Loucy (cell line): Measurements from ENCODE around the gene HOTAIR.

Source experiments
- H2AFZ ChIP-seq: fragments of 200-600 bp; sonication (generic); 2 replicates; pipeline ENCODE4 v1.6.0; 2016; ENCODE audit warnings: antibody characterized with exemption, mild to moderate bottlenecking, low read length, moderate library complexity
- H3F3A ChIP-seq: fragments of 200-600 bp; 2 replicates; pipeline ENCODE4 v1.6.0; 2016; ENCODE audit warnings: antibody characterized with exemption, low read depth, mild to moderate bottlenecking
- H3K27me3 ChIP-seq: fragments of 200-600 bp; sonication (generic); 2 replicates; pipeline ENCODE4 v1.6.1; 2014; ENCODE audit warnings: low read length, mild to moderate bottlenecking; ENCODE audit not compliant: insufficient read depth, poor library complexity, severe bottlenecking
- H3K36me3 ChIP-seq: fragments of 200-600 bp; sonication (generic); 2 replicates; pipeline ENCODE4 v1.6.1; 2016; ENCODE audit warnings: low read length; ENCODE audit not compliant: insufficient read depth
- H3K4me1 ChIP-seq: fragments of 200-600 bp; sonication (generic); 2 replicates; pipeline ENCODE4 v1.5.1; 2014; ENCODE audit warnings: low read length, mild to moderate bottlenecking; ENCODE audit not compliant: insufficient read depth, poor library complexity, severe bottlenecking
- H3K4me2 ChIP-seq: fragments of 200-600 bp; sonication (generic); 2 replicates; pipeline ENCODE4 v1.6.0; 2014; ENCODE audit warnings: antibody characterized with exemption, low read length, low read depth, mild to moderate bottlenecking; ENCODE audit not compliant: poor library complexity, severe bottlenecking
- H3K4me3 ChIP-seq: fragments of 200-600 bp; sonication (generic); 2 replicates; pipeline ENCODE4 v1.5.1; 2014; ENCODE audit warnings: low read length, mild to moderate bottlenecking, mixed read lengths; ENCODE audit not compliant: poor library complexity, severe bottlenecking
- H3K79me2 ChIP-seq: fragments of 200-600 bp; sonication (generic); 2 replicates; pipeline ENCODE4 v1.6.1; 2014; ENCODE audit warnings: low read length; ENCODE audit not compliant: insufficient read depth
- H3K9ac ChIP-seq: fragments of 200-600 bp; sonication (generic); 2 replicates; pipeline ENCODE4 v1.6.0; 2014; ENCODE audit warnings: mild to moderate bottlenecking, low read depth, low read length, moderate library complexity; ENCODE audit not compliant: poor library complexity, severe bottlenecking
- H3K9me2 ChIP-seq: fragments of 200-600 bp; sonication (generic); replicated peaks from 2 replicates; pipeline ENCODE4 v1.6.1; 2016; ENCODE audit warnings: low read depth, low read length, mixed read lengths
- H3K9me3 ChIP-seq: fragments of 200-600 bp; sonication (generic); 2 replicates; pipeline ENCODE4 v1.6.1; 2014; ENCODE audit warnings: mild to moderate bottlenecking, antibody characterized with exemption, low read length, low read depth; ENCODE audit not compliant: insufficient read depth
- H4K20me1 ChIP-seq: fragments of 200-600 bp; sonication (generic); 2 replicates; pipeline ENCODE4 v1.6.0; 2014; ENCODE audit warnings: antibody characterized with exemption, low read length, mild to moderate bottlenecking; ENCODE audit not compliant: insufficient read depth, poor library complexity, severe bottlenecking
- EZH2phosphoT487 ChIP-seq: fragments of 200-600 bp; IDR thresholded peaks from 2 replicates; pipeline ENCODE4 v1.6.1; 2018; ENCODE audit warnings: antibody characterized with exemption, mild to moderate bottlenecking, moderate library complexity, borderline replicate concordance
- TF ChIP-seq, protein P1 (sequence below): fragments of 200-600 bp; sonication (generic); conservative IDR thresholded peaks from 2 replicates; pipeline ENCODE4 v1.5.1; 2014; ENCODE audit warnings: mild to moderate bottlenecking, antibody characterized with exemption, low read length

Gene HOTAIR

DNA sequence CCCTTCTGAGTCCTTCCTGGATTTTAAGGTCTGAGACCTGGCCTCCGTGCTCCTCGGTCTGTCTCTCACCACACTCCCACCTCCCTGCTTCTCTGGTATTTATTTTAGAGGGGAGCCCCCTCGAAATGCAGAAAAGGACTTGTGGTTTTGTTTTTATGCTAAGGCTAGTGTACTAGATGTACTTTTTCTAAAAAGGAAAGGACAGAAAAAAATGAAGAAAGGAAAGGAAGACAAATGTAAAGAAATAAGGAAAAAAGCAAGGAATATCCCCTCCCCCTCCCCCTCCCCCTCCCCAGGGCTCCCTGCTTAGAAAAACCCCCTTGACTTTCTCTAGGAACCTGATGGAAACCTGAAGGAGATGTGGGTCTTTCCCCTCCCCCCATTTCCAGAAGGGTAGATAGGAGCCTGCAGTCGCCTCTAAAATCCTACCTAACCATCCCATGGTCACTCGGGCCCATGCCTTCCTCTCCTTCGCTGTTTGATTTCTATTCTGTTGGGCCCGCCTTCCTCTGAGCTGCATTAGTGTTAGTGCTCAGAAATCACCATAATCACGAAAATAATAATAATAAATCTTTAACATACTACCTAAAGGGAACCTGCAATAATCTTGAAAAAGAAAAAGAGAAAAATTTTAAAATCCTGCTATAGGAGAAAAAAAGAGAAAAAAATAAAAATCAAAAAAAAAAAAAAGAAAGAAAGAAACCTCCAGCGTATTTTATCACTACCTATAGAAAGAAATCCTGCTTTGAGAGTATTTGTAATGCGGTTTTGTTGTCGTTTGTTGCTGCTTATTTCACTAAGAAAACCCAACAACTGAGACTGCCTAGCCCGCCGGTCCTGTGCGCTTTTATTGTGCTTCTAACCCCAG lies 37.1 kb upstream of the HOTAIR start:
- Histone ChIP-seq H3K4me1 (peaks cover 55% of the 10 kb centered on the region), H4K20me1 (no peaks in the 10 kb centered on the region), H2AFZ (peak overlapping the region; percentile 32; the same call in 1 of the 2 replicates), H3K9me3 (no peaks in the 10 kb centered on the region), H3K4me3 (peak overlapping the region; percentile 61), H3K79me2 (0 out of 2 replicates have a peak, but pooled peaks cover 6% of the 10 kb centered on the region), H3K36me3 (no peaks in the 10 kb centered on the region), H3F3A (peaks cover 3% of the 10 kb centered on the region), H3K27me3 (no peaks in the 10 kb centered on the region), H3K9me2 (no peaks in the 10 kb centered on the region), H3K4me2 (peak overlapping the region; percentile 86), H3K9ac (peak overlapping the region; percentile 61)
- TF ChIP-seq, protein P1, sequence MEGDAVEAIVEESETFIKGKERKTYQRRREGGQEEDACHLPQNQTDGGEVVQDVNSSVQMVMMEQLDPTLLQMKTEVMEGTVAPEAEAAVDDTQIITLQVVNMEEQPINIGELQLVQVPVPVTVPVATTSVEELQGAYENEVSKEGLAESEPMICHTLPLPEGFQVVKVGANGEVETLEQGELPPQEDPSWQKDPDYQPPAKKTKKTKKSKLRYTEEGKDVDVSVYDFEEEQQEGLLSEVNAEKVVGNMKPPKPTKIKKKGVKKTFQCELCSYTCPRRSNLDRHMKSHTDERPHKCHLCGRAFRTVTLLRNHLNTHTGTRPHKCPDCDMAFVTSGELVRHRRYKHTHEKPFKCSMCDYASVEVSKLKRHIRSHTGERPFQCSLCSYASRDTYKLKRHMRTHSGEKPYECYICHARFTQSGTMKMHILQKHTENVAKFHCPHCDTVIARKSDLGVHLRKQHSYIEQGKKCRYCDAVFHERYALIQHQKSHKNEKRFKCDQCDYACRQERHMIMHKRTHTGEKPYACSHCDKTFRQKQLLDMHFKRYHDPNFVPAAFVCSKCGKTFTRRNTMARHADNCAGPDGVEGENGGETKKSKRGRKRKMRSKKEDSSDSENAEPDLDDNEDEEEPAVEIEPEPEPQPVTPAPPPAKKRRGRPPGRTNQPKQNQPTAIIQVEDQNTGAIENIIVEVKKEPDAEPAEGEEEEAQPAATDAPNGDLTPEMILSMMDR: no peak
- TF ChIP-seq EZH2phosphoT487: no peak

DNA sequence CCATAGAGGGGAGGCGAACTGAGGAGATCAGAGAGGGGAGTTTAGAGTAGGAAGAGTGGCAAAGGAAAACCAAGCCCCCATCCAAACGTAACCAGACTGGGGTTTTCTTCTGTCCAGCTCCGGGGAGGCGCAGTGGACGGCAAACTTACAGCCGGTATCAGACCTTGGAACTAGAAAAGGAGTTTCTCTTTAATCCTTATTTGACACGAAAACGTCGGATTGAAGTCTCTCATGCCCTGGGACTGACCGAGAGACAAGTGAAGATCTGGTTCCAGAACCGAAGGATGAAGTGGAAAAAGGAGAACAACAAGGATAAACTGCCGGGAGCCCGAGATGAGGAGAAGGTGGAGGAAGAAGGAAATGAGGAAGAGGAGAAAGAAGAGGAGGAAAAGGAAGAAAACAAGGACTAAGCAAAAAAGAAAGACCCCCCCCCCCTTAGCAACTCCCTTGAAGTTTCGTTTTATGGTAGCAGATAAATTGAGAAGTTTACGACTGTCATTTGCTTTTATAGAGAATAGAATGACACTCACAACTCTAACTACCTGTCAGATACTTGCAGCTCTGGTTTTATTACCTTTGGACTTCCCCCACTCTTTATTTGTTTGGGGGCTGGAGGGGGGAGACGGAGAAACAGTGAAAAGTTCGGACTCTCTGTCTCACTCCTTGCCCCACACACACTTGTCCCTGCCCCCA lies 36.4 kb upstream of the HOTAIR start:
- Histone ChIP-seq H3F3A (no peaks in the 10 kb centered on the region), H2AFZ (peak overlapping the region; percentile 32; the same call in 1 of the 2 replicates), H3K4me2 (peak overlapping the region; percentile 86), H3K9ac (peak overlapping the region; percentile 61), H3K36me3 (no peaks in the 10 kb centered on the region), H3K4me1 (peaks cover 55% of the 10 kb centered on the region), H3K9me3 (no peaks in the 10 kb centered on the region), H3K9me2 (no peaks in the 10 kb centered on the region), H3K4me3 (peak overlapping the region; percentile 61), H3K27me3 (no peaks in the 10 kb centered on the region), H4K20me1 (no peaks in the 10 kb centered on the region), H3K79me2 (0 out of 2 replicates have a peak, but pooled peaks cover 4% of the 10 kb centered on the region)
- TF ChIP-seq, protein P1: no peak

GRCh38 chr12:54010053-54010971 lies 35.6 kb upstream of the HOTAIR start:
- Histone ChIP-seq H3K9me3 (no peaks in the 10 kb centered on the region), H3K79me2 (no peaks in the 10 kb centered on the region), H3K4me2 (peak overlapping the region; percentile 86), H4K20me1 (no peaks in the 10 kb centered on the region), H3K9ac (peak overlapping the region; percentile 61), H3K4me1 (peaks cover 48% of the 10 kb centered on the region), H2AFZ (no peak overlapping the region), H3K4me3 (no peak overlapping the region), H3F3A (no peaks in the 10 kb centered on the region), H3K27me3 (no peaks in the 10 kb centered on the region), H3K36me3 (no peaks in the 10 kb centered on the region), H3K9me2 (no peaks in the 10 kb centered on the region)
- TF ChIP-seq, protein P1: no peak
- no peak for TF ChIP-seq EZH2phosphoT487
